H7 (cell line): ENCODE measurements around the gene PACSIN3. TPM values are rescaled to one million over a fixed set of nuclear protein-coding genes. Genes with fewer than 3 reads are reported as not detected.
"Not testable (repeated sequence)": the region's sequence is repeated elsewhere in the genome, so short reads cannot be mapped to it uniquely, and the experiment has no call there.

Source experiments
- DNase-seq: peaks from one replicate; pipeline ENCODE4 v3.0.0; 2012
- H3K27me3 ChIP-seq: 2 replicates; pipeline ENCODE4 v1.6.0; 2011; ENCODE audit warnings: mild to moderate bottlenecking, low read length; ENCODE audit not compliant: control insufficient read depth, insufficient read depth
- H3K36me3 ChIP-seq: replicated peaks from 2 replicates; pipeline ENCODE4 v1.5.1; 2011; ENCODE audit warnings: low read length; ENCODE audit not compliant: control insufficient read depth, insufficient read depth
- H3K4me3 ChIP-seq: 2 replicates; pipeline ENCODE4 v1.5.1; 2011; ENCODE audit warnings: low read depth, mild to moderate bottlenecking, control low read depth, low read length, moderate library complexity; ENCODE audit not compliant: insufficient read depth
- total RNA-seq: library from RNA; depleted of rRNA; stranded (reverse); fragments of >200 nt; shearing (Covaris generic); gene quantifications from 2 replicates; pipeline ENCODE4 v1.2.3, GENCODE V29; 2014

Gene PACSIN3
- total RNA-seq, 1 experiment from 2014 or later: 76.2 TPM

DNA sequence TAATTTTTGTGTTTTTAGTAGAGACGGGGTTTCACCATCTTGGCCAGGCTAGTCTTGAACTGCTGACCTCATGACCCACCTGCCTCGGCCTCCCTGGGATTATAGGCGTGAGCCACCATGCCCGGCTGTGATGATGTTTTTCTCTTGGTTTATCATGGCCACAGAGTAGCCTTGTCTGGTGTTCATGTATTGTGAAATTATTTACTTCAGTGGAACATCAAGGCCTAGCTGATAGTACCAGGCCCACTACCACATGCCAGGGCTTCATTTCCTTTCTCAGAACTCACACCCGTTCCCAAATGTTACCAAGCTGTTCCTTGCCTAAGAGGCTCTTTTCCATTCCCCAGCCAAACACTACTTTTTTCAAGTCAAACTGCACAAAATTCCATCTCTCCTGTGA lies 22.4 kb upstream of the PACSIN3 start:
- Histone ChIP-seq H3K36me3 (no peaks in the 10 kb centered on the region), H3K4me3 (no peak overlapping the region), H3K27me3 (no peaks in the 10 kb centered on the region)
- no peak for DNase-seq

DNA sequence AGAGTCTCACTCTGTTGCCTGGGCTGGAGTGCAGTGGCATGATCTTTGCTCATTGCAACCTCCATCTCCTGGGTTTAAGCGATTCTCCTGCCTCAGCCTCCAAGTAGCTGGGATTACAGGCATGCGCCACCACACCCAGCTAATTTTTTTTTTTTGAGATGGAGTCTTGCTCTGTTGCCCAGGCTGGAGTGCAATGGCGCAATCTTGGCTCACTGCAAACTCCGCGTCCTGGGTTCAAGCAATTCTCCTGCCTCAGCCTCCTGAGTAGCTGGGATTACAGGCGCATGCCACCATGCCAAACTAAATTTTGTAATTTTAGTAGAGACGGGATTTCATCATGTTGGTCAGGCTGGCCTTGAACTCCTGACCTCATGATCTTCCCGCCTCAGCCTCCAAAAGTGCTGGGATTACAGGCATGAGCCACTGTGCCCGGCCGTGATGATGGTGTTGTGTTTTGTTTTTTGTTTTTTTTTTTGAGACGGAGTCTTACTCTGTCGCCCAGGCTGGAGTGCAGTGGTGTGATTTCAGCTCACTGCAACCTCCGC lies 21.8 kb upstream of the PACSIN3 start:
- not testable (repeated sequence) for H3K36me3 ChIP-seq, DNase-seq, H3K27me3 ChIP-seq, H3K4me3 ChIP-seq

DNA sequence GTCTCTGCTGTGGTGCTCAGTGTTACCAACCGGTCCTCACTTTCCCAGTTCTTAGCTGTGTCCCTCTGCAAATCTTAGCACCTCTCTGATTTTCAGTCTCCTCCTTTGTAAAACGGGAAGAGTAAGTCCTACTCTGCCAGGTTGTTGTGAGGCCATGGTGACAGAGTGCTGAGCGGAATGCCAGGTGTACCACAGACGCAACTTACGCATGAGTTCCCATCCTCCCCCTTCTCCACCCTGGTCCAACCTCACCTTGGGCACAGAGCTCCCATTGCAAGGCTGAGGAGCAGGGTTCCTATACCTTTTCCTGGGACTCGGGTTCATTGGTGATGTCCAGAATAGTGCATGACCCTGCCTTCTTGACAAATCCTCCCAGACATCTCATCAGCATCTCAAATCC lies 21.2 kb upstream of the PACSIN3 start:
- DNase-seq: no peak
- Histone ChIP-seq H3K36me3 (no peaks in the 10 kb centered on the region), H3K27me3 (no peaks in the 10 kb centered on the region), H3K4me3 (no peak overlapping the region)

DNA sequence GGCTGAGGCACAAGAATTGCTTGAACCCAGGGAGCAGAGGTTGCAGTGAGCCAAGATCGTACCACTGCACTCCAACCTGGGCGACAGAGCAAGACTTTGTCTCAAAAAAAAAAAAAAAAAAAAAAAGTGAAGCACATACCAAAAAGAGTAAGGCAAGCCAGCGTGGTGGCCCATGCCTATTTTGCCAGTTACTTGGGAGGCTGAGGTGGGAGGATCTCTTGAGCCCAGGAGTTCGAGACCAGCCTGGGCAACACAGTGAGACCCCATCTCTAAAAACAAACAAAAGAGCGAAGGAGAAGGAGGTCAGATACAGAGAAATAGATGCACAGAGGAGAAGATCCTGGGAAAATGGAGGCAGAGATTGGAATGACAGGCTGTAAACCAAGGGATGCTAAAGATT lies 20.3 kb upstream of the PACSIN3 start:
- not testable (repeated sequence) for H3K36me3 ChIP-seq, H3K27me3 ChIP-seq, DNase-seq, H3K4me3 ChIP-seq

DNA sequence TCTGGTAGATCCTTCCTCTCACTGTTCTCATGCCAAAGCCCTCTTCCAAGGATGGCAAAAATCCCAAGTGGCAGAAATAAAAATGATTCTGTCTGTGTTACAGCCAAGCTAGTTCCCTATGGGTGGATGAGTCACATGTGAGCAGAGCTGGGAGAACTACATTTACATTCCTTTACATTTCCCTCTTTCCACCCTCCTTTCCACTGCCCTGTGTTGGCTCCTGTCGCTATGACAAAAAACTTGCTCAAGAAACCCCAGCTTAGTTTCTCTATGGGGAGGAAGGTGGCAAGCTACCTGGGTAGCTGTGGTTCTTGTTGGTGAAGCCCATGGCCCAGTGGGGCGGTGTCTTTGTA lies 18.4 kb upstream of the PACSIN3 start:
- Histone ChIP-seq H3K4me3 (no peak overlapping the region), H3K27me3 (no peaks in the 10 kb centered on the region), H3K36me3 (no peaks in the 10 kb centered on the region)
- peak; percentile 69 for DNase-seq

DNA sequence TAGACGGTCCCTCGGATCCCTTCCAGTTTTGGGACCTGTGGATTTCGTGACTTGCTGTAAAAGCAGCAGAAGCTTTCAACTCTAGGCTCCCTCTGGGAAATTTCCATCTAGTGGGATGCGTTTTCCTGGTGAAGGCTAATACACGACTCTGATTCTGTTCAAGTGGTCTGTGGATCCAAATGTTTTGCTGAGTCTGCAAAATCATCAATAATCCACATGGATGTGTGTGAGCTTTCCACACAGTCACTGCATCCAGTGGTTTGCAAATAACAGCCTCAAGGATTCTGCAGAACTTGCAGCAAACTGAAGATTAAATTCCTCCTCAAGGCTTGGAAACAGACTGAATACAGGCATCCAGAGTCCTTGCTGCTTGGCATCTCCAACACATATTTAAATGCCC lies 16.3 kb upstream of the PACSIN3 start:
- DNase-seq: no peak
- H3K4me3 ChIP-seq: no peak overlapping the region
- no peaks in the 10 kb centered on the region for H3K27me3 ChIP-seq
- H3K36me3 ChIP-seq: no peaks in the 10 kb centered on the region

DNA sequence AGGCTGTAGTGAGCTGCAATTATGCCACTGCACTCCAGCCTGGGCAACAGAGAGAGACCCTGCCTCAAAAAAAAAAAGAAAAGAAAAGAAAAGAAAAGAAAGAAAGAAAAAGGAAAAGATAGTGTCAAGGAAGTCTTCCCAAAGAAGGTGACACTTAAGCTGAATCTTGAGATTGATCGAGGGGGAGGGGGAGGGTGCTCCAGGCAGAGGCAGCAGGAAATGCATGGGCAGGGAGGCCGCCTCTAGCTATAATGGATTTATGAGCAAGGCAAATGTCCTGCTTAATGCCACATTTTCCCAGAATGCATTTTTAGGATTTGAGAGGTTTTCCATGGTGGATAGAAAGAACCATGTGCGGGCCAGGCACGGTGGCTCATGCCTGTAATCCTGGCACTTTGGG lies 14.8 kb upstream of the PACSIN3 start:
- Histone ChIP-seq H3K27me3 (no peaks in the 10 kb centered on the region), H3K4me3 (no peak overlapping the region), H3K36me3 (no peaks in the 10 kb centered on the region)
- DNase-seq: no peak

DNA sequence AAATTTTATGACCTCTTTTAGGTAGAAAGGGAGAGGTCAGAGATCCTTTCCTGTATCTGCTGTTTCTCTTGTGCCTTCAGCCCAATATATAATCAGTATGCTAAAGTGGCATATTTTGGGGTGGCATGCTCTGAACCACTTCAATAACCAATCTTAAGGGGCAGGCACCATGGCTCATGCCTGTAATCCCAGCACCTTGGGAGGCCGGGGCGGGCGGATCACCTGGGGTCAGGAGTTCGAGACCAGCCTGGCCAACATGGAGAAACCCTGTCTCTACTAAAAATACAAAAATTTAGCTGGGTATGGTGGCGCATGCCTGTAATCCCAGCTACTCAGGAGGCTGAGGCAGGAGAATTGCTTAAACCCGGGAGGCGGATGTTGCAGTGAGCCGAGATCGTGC lies 11.9 kb upstream of the PACSIN3 start:
- H3K27me3 ChIP-seq, H3K4me3 ChIP-seq, H3K36me3 ChIP-seq, DNase-seq: not testable (repeated sequence)

DNA sequence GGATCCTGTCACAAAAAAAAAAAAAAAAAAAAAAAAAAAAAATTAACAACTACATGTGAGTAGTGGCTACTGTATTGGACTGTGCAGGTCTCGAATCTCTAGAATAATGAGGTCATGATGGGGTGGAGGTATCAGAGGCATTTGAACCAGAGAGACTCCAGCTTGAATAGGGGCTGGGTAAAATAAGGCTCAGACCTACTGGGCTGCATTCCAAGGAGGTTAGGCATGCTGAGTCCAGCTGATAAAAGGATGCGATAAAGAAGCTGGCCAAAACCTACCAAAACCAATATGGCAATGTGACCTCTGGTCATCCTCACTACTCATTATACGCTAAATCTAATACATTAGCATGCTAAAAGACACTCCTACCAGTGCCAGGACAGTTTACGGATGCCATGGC lies 5.9 kb upstream of the PACSIN3 start:
- H3K4me3 ChIP-seq: no peak overlapping the region
- no peaks in the 10 kb centered on the region for H3K36me3 ChIP-seq
- no peak for DNase-seq
- H3K27me3 ChIP-seq: peaks cover 5% of the 10 kb centered on the region

DNA sequence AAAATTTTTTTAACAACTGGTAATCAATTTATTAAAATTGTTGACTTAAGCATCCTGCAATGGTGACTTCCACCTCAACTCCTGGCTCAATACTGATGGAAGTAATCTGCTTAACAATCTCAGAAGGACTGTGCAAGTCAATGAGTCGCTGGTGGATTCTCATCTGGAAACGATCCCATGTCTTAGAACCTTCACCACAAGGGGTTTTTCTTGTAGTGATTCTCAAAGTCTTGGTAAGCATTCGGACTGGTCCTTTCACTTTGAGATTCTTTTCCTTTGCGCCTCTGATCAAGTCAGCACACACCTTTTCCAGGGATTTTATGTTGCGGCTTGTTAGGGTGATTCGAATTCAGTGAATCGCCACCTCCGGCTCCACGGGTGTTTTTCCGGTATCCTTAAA lies 4.9 kb upstream of the PACSIN3 start:
- H3K4me3 ChIP-seq, DNase-seq, H3K36me3 ChIP-seq, H3K27me3 ChIP-seq: not testable (repeated sequence)

DNA sequence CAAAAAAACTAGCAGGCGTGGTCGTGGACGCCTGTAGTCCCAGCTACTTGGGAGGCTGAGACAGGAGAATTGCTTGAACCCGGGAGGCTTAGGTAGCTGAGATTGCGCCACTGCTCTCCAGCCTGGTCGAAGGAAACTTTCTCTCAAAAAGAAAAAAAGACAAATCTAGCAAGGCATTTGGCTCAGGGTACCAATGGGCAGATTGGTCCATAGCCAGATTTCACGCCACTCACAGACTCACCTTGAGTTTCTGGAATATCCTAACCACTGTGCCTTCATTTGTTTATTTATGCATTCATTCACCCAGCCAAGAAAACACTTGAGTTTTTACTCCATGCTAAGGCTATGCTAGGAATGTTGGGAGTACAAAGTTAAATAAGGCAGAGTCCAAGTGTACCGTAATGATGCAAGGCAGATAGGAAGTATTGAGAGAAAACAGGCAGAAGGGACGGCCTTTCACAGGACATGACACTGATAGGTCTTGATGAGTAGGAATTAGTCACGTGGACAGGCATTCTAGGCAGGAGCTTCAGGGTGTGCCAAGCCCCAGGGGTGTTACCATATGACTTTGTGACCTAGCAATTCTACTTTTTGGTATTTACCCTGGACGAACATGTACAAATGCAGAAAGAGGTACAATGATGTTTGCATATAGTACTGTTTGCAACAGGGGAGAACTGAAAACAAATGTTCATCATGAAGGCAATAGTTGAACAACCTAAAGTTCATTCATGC lies 3.0 kb upstream of the PACSIN3 start:
- peak; percentile 7 for DNase-seq
- peaks cover 7% of the 10 kb centered on the region for H3K27me3 ChIP-seq
- no peak overlapping the region for H3K4me3 ChIP-seq
- no peaks in the 10 kb centered on the region for H3K36me3 ChIP-seq

DNA sequence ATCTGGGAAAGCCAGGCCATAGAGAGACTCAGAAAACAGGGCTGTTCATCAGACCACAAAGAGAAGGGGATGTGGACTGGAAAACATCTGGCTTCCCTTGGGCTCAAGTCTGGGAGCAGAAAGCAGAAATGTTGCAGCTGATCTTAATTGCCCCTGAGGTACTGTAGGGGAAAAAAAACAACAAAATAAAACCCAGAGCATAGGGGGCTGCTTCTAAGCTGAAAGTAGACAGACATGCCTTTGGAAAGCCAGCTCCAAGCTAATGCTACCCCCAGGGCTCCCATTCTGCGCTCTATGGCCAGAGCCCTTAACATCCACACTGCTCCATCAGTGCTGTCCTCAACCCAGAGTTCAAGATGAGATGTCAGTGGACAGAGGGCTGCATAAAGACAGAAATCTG lies 2.0 kb upstream of the PACSIN3 start:
- DNase-seq: peak; percentile 19
- no peak overlapping the region for H3K4me3 ChIP-seq
- peaks cover 3% of the 10 kb centered on the region for H3K36me3 ChIP-seq
- H3K27me3 ChIP-seq: peaks cover 7% of the 10 kb centered on the region

DNA sequence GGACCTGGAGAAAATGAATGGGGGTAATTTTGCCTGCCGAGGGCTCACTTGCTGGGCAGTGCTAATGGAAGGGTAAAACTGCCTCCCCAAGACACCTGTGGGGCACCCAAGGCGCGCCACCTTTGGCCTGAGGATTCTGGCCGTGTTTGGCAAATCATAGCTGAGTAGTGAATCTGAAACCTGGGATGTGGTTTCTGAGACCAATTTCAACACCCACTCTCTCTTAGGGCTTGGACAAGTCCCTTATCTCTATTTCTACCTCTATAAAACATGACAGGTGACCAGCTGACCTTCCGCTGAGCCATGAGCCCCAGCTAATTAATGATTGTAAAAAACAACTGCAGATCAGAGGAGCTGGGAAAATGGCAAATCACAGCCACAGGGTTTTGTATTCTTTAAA lies 1.5 kb upstream of the PACSIN3 start:
- DNase-seq: peak; percentile 40
- peaks cover 3% of the 10 kb centered on the region for H3K36me3 ChIP-seq
- peak overlapping the region; percentile 79 for H3K4me3 ChIP-seq
- H3K27me3 ChIP-seq: peaks cover 7% of the 10 kb centered on the region

DNA sequence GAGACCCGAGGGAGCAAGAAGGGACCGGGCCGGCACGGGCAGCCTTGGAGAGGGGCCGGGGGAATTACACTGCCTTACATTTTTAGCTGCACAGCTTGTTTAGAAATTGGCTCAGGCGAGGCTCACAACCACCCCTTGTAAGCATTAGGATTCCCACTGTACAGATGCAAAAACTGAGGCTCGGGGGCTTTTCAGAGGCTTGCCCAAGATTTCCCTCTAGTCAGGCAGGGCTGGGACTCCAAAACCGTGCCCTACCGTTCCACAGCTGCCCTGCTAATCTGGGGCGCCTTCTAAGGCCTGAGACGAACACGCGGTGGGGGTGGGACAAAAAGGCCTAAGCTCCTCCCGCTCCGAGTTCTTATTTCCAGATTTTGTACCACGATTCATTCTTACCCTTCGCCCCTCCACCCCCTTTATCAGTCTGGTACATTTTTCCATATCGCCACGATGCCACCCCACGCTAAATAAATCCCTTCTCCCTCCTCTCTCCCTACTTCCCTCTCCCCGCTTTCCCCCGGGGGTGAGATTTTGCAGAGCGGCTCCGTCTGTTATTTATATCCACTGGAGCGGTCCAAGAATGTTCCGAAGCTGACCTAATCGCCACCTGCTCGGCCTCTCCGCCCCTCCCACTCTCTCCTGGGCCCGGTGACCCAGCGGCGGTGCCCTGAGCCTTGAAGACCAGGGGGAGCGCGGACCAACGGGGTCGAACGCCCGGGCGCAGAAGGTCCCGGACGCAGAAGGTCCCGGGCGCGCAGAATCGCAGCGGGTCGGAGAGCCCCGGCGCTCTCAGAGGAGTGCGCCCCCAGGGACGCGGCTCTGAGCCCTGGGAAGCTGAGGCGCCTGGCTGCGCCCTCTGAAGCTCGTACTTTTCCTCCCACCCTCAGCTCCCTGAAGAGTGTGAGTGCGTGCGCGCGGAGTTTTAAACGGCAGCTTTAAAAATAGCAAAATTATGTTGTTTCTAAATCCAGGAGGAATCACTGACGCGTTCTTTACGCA lies 764 bp upstream of the PACSIN3 start:
- peak; percentile 85 for DNase-seq
- Histone ChIP-seq H3K4me3 (peak overlapping the region; percentile 79), H3K36me3 (peaks cover 4% of the 10 kb centered on the region), H3K27me3 (peaks cover 7% of the 10 kb centered on the region)
